HAP-1 (cell line): ENCODE measurements around the gene MAP1LC3B2.
A peak's percentile ranks its signal among the peaks of the same experiment; 100 is the strongest.

Experiments
- DNase-seq, 2 experiments: peaks; one replicate each; pipeline ENCODE4 v3.0.0-alpha.2; 2016 to 2020; ENCODE audit warnings: low spot score in 2 of 2
- H3K27me3 ChIP-seq: fragments of 250-450 bp; sonication (Bioruptor Pico); 2 replicates; pipeline ENCODE4 v1.5.1; 2020; ENCODE audit warnings: low read depth, mild to moderate bottlenecking, moderate library complexity
- H3K36me3 ChIP-seq: fragments of 250-450 bp; sonication (Bioruptor Pico); replicated peaks from 2 replicates; pipeline ENCODE4 v1.5.1; 2020; ENCODE audit warnings: mild to moderate bottlenecking
- H3K4me1 ChIP-seq: fragments of 250-450 bp; sonication (Bioruptor Pico); 2 replicates; pipeline ENCODE4 v1.5.1; 2020; ENCODE audit warnings: mild to moderate bottlenecking
- H3K4me3 ChIP-seq: fragments of 250-450 bp; sonication (Bioruptor Pico); 2 replicates; pipeline ENCODE4 v1.5.1; 2020; ENCODE audit warnings: mild to moderate bottlenecking, moderate library complexity
- H3K9me3 ChIP-seq: fragments of 250-450 bp; sonication (Bioruptor Pico); 2 replicates; pipeline ENCODE4 v1.5.1; 2020; ENCODE audit warnings: mild to moderate bottlenecking, moderate library complexity
- in situ Hi-C: fragments of 300-500 bp; cut with MboI; formaldehyde crosslinking; loops from 3 replicates; pipeline ENCODE4 v1.14.3; 2020; ENCODE audit warnings: low sequenced_read_pairs, inconsistent platforms, mixed read lengths

Gene MAP1LC3B2

DNA sequence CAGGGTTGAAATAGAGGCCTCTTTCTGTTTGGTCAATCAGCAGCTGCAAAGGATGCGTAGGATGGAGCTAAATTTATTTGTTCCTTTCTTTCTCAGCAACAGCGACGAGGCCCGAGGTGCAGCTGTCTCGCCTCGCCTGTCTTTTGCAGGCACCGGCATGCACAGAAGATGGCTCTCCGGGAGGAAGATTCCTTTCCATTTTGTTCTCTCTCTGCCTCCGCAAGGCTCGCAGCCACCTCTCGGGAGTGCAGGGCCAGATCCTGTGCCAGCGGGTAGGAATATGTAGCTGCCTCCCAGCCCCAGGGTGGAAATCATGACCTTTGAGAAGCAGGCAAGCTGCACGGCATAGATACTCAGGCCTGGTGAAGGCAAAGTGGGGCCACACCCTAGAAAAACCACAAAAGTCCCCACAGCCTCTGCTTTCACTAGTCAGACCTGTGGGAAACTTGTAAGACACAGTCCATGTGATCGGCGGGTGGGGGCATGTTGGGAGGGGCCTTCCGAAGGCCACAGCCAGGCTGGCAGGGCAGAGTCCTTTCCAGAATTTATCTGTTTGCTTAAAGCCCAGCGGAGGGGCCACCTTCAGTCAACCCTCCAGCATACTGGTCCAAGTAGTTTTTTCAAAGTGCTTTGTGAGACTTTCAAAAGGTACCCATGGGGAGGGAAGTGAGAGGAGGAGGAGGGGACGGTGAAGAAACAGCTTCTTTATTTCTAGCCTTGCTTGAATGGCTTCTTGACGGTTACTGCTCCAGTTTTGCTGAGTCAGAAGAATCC lies at the start of gene MAP1LC3B2:
MAP1LC3B2 (plus strand) TSS at position 220 of the 774 bp plus-strand sequence. CDS start 16,562 bp downstream, outside the sequence.
- Histone ChIP-seq H3K4me3 (no peak within 1 kb of the TSS), H3K4me1 (peaks cover 6% of the 10 kb centered on the region), H3K27me3 (no peaks in the 10 kb centered on the region), H3K9me3 (peaks cover 7% of the 10 kb centered on the region), H3K36me3 (no peaks in the 10 kb centered on the region)
- in situ Hi-C loops, result no loop called here
- peak in 1 of 2 experiments; percentile 20 for DNase-seq

DNA sequence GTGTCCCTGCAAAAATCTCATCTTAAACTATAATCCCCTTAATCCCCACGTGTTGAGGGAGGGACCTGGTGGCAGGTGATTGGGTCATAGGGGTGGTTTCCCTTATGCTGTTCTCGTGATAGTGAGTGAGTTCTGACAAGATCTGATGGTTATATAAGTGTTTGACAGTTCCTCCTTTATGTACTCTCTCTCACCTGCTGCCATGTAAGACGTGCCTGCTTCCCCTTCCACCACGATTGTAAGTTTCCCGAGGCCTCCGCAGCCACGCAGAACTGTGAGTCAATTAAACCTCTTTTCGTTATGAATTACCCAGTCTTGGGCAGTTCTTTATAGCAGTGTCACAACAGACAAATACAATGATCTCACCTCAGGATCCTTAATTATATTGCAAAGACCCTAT lies 45.2 kb upstream of the MAP1LC3B2 start:
- in situ Hi-C loops, result no loop called here
- H3K4me1 ChIP-seq, result no peaks in the 10 kb centered on the region; the same call in 1 of the 2 replicates
- no peaks in the 10 kb centered on the region for H3K9me3 ChIP-seq
- H3K36me3 ChIP-seq, result no peaks in the 10 kb centered on the region
- no peak overlapping the region for H3K4me3 ChIP-seq
- DNase-seq, result no peak
- H3K27me3 ChIP-seq, result no peaks in the 10 kb centered on the region

DNA sequence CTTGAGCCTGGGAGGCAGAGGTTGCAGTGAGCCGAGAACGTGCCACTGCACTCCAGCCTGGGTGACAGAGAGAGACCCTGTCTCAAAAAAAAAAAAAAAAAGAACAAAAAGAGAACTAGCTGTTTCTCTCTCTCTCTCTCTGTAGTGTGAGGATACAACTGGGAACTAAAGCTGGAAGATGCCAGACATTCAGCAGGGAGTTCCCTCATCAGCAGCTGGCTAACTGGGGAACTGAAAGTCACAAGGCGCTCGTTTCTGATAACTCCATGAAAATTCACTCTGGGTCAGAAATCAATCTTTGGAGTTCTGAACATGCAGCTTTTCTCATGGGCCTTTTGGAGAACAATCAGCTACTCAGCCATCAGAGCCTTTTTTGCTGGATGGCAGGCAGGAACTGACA lies 43.5 kb upstream of the MAP1LC3B2 start:
- no peaks in the 10 kb centered on the region for H3K36me3 ChIP-seq
- in situ Hi-C loops, result no loop called here
- H3K9me3 ChIP-seq, result no peaks in the 10 kb centered on the region
- no peaks in the 10 kb centered on the region for H3K27me3 ChIP-seq
- H3K4me3 ChIP-seq, result no peak overlapping the region
- no peak for DNase-seq
- no peaks in the 10 kb centered on the region for H3K4me1 ChIP-seq

DNA sequence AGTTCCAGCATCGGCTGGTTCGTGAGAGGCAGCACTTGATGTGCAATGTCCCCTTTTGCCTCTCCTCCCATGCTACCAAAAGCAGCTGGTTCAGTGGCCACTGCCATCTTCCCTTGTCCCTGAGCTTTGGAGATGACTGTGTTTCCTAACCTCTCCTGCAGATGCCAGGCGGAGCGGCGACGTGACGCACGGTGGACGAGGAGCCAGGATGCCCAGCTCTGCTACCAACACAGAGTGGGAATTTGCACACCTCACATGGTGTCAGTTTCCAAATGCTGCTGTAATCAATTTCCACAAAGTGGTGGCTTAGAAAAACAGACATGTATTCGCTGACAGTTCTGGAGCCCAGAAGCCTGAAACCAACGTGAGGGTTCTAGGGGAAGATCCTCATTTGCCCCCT lies 42.5 kb upstream of the MAP1LC3B2 start:
- in situ Hi-C loops, result no loop called here
- Histone ChIP-seq H3K36me3 (no peaks in the 10 kb centered on the region), H3K27me3 (no peaks in the 10 kb centered on the region), H3K4me3 (no peak overlapping the region), H3K4me1 (no peaks in the 10 kb centered on the region), H3K9me3 (no peaks in the 10 kb centered on the region)
- no peak for DNase-seq

DNA sequence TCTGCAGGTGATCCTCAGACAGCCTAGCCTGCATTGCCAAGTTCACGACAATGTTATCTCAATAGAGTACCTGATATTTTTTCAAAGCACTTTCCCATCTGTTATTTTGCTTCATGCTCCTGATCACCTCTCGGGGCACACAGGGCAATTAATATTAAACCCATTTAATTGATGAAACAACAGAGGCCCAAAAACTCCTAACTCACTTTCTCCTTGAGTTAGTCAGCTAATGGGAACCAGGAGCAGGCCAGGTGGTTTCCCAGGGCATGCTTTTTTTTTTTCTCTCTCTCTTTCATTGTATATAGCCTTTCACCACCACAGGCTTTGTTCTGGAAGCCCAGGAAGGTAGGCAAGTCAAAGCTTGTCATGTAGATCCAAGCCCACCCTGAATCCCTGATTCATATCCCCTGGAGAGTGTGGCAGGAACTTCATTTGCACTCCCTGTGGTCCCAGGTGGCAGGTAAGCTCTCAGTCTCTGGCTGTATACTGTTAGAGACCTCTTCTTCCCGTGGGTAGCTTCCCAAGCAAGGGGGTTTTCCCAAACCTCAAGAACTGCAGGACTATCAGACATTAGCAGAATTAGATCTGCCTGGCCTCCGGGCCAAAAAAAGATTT lies 41.6 kb upstream of the MAP1LC3B2 start:
- Histone ChIP-seq H3K36me3 (no peaks in the 10 kb centered on the region), H3K27me3 (no peaks in the 10 kb centered on the region), H3K9me3 (no peaks in the 10 kb centered on the region), H3K4me3 (no peak overlapping the region), H3K4me1 (no peaks in the 10 kb centered on the region)
- in situ Hi-C loops, result no loop called here
- DNase-seq, result no peak

DNA sequence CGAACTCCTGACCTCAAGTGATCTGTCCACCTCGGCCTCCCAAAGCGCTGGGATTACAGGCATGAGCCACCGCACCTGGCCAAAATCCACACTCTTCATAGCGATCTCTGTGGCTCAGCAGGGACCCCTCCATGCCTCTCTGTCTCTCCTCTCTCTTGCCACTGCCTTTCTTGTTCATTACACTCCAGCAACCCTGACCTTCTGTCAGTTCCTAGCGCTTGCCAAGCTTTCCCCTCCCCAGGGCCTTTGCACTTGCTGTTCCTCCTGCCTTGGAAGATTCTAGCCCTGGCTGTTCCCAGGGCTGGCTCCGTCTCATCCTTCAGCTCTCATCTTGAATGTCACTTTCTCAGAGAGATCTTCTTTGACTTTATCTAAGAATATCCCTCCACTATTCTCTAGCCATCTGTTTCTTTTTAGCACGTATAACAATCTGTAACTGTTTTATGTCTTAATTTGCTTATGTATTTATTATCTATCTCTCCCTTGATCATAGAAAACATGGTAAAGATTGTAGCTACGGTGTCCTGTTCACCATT lies 38.9 kb upstream of the MAP1LC3B2 start:
- Histone ChIP-seq H3K4me3 (no peak overlapping the region), H3K4me1 (no peaks in the 10 kb centered on the region), H3K9me3 (no peaks in the 10 kb centered on the region), H3K36me3 (no peaks in the 10 kb centered on the region), H3K27me3 (no peaks in the 10 kb centered on the region)
- no peak for DNase-seq
- in situ Hi-C loops, result no loop called here

DNA sequence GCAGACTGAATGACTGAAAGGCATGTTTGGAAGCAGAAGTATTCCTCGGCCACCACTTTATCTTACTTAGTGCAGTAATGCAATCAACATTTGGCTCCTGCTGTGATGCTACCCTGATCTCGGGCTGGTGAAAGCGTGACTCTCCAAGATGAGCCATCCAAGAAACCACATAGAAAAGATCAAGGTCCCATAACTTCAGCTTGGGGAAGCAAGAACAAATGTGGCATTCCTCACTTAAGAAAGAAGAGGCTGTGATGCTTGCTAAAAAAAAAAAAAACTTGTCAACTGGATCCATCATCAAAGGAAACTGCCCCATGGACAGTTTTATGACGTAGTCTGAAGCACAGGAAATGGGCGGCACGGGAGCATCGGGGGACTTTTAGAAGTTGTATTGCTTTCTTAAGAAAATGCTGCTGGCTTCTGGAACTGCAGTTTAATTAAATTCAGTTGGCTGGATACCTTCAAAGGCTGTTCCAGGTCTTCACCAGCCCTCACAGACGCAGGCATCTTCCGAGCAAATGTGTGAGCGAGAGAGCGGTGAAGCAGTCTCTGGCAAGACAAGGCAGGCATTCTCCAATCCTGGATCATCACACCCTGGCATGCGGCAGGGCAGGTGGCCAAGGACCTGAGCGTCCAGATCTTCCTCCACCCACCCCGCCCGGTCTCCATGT lies 38.2 kb upstream of the MAP1LC3B2 start:
- DNase-seq, result no peak
- H3K27me3 ChIP-seq, result no peaks in the 10 kb centered on the region
- H3K4me1 ChIP-seq, result no peaks in the 10 kb centered on the region
- H3K9me3 ChIP-seq, result no peaks in the 10 kb centered on the region
- in situ Hi-C loops, result no loop called here
- no peak overlapping the region for H3K4me3 ChIP-seq
- H3K36me3 ChIP-seq, result no peaks in the 10 kb centered on the region

DNA sequence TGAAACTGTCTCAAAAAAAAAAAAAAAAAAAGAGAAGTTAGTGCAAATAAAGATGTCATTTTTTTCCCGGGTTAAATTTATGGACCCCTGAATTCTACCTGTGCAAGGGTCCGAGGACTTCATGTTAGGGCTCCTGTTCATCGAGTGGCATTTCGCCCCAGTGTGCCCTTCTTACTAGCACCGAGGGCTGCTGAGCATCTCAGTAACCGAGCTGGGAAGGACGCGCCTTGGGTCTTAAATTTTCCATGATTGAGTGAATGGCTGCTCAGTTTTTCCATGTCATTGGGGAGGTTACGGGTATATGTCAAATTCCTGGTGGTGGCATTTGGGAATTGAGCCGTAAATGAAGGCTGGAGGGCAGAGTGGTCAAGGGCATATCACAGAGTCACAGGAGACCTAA lies 34.9 kb upstream of the MAP1LC3B2 start:
- DNase-seq, result no peak
- no peaks in the 10 kb centered on the region for H3K36me3 ChIP-seq
- no peaks in the 10 kb centered on the region for H3K9me3 ChIP-seq
- H3K4me3 ChIP-seq, result no peak overlapping the region
- H3K27me3 ChIP-seq, result no peaks in the 10 kb centered on the region
- H3K4me1 ChIP-seq, result peaks cover 5% of the 10 kb centered on the region
- in situ Hi-C loops, result no loop called here

DNA sequence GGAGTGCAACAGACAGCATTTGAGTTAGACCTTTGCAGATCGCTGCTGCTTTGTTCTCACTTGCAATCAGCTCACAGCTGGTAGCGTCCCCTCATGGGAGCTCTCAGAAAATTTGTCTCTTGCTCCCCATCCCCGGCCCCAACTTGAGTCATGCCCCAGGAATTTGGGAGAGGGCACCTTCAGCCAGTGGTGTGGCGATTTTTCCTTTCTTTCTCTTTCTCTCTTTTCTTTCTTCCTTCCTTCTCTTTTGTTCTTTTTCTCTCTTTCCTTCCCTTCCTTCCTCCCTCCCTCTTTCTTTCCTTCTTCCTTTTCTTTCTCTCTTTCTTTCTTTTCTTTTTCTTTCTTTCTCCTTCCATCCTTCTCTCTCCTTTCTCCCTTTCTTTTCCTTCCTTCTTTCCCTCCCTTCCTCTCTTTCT lies 34.2 kb upstream of the MAP1LC3B2 start:
- in situ Hi-C loops, result no loop called here
- H3K27me3 ChIP-seq, result no peaks in the 10 kb centered on the region
- no peak overlapping the region for H3K4me3 ChIP-seq
- no peak for DNase-seq
- H3K9me3 ChIP-seq, result no peaks in the 10 kb centered on the region
- H3K36me3 ChIP-seq, result no peaks in the 10 kb centered on the region
- H3K4me1 ChIP-seq, result peaks cover 5% of the 10 kb centered on the region

DNA sequence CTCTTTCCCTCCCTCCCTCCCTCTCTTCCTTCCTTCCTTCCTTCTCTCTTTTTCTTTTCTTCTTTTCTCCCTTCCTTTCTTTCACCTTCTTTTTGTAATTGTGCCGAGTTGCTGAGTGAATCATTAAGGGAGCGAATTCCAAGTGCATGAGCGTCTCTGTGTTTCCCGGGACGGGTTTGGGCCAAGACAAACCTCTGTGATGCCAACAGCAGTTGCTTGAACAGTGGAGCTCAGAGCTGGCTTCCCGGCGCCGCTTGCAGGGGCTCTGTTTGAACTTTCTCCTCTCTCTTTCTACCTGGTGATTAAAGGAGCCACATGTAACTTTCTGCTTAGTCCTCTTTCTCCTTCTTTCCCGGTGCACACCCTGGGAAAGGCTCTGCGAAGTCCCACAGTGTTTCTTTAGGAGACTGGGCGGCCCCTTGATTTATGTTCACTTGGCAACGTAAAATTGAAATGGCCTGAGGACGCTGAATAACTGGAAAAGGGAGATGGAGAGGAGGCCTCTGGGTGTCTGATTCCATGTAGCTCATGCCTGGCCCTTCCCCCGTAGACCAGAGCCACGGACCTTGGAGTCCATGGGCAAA lies 33.7 kb upstream of the MAP1LC3B2 start:
- no peaks in the 10 kb centered on the region for H3K36me3 ChIP-seq
- H3K9me3 ChIP-seq, result no peaks in the 10 kb centered on the region
- in situ Hi-C loops, result no loop called here
- no peak for DNase-seq
- no peaks in the 10 kb centered on the region for H3K27me3 ChIP-seq
- no peak overlapping the region for H3K4me3 ChIP-seq
- peaks cover 5% of the 10 kb centered on the region for H3K4me1 ChIP-seq

DNA sequence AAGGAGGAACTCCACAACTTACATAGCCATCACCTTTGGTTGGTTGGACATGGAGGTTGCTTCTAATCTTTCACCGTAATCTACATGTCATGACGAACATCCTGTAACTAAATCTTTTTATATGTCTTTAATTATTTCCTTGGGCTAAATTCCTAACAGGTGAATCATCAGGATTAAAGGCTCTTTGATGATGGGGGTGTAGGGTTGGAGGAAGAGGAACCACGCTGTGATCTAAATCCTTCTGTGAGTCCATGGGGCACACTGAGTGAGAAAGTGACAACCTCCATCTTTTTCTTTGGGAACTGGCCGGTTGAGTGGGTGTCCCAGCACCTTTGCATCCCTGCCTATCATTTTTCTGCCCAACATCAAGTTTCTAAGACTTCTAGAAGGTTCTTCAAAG lies 31.1 kb upstream of the MAP1LC3B2 start:
- in situ Hi-C loops, result no loop called here
- Histone ChIP-seq H3K27me3 (no peaks in the 10 kb centered on the region), H3K4me3 (no peak overlapping the region), H3K36me3 (no peaks in the 10 kb centered on the region), H3K4me1 (peaks cover 10% of the 10 kb centered on the region), H3K9me3 (no peaks in the 10 kb centered on the region)
- DNase-seq, result no peak

DNA sequence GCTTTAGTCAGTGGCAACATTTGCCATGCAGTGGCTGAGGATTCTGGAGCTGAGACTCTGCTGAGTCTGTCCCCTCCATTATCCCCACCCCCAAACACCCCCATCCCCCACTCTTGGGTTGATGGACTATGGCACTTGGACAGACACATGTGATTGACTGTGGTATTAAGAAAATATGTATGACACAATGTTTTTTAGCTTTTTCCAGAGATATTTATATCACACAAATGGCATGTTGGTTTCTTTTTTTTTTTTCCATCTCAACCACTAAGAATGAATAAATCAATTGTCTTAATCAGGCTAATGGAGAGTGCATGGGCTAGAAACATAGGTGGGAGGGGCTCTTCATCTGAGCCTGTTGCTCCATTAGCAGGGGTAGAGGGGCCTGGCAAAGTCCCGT lies 30.7 kb upstream of the MAP1LC3B2 start:
- no peak overlapping the region for H3K4me3 ChIP-seq
- no peaks in the 10 kb centered on the region for H3K36me3 ChIP-seq
- H3K27me3 ChIP-seq, result no peaks in the 10 kb centered on the region
- in situ Hi-C loops, result no loop called here
- no peak for DNase-seq
- peaks cover 10% of the 10 kb centered on the region for H3K4me1 ChIP-seq
- H3K9me3 ChIP-seq, result no peaks in the 10 kb centered on the region

DNA sequence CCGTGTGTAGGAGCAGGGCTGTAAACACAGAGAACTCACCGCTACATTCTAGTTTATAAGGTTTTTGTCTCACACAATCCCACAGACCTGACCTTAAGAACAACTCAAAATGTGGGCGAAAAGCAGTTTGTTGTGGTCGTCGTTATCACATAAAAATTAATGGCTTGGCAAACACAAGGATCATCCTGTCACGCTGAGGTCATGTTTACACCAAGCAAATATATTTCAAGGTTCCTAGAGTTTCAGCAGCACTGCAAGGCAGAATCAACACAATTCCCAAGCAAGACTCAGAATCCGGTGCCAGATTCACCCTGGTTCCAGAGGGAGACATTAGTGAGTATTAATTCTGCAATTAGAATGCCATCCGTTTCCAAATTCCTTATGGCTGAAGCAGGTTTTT lies 30.1 kb upstream of the MAP1LC3B2 start:
- in situ Hi-C loops, result no loop called here
- Histone ChIP-seq H3K4me3 (no peak overlapping the region), H3K27me3 (no peaks in the 10 kb centered on the region), H3K9me3 (no peaks in the 10 kb centered on the region), H3K36me3 (no peaks in the 10 kb centered on the region), H3K4me1 (peaks cover 10% of the 10 kb centered on the region)
- DNase-seq, result no peak

DNA sequence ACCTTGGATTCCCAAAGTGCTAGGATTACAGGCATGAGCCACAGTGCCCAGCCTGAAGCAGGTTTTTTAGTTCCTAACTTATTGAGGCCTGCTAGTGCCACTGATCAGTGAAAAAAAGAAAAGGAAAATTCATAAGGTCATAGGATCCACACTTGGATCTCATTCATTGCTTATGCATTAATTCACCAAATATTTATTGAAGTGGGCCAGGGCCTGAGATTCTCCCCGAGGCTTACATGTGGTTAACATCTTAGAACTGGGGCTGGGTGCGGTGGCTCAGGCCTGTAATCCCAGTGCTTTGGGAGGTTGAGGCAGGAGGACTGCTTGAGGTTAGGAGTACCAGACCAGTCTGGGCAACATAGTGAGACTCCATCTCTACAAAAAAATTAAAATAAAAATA lies 29.5 kb upstream of the MAP1LC3B2 start:
- H3K36me3 ChIP-seq, result no peaks in the 10 kb centered on the region
- in situ Hi-C loops, result no loop called here
- no peaks in the 10 kb centered on the region for H3K27me3 ChIP-seq
- H3K9me3 ChIP-seq, result no peaks in the 10 kb centered on the region
- no peak overlapping the region for H3K4me3 ChIP-seq
- DNase-seq, result no peak
- peaks cover 14% of the 10 kb centered on the region for H3K4me1 ChIP-seq
